DOHH2 (cell line): ENCODE measurements around the gene TBC1D24.

Experiments used
- EZH2phosphoT487 ChIP-seq: fragments of 200-600 bp; sonication (generic); IDR thresholded peaks from 2 replicates; pipeline ENCODE4 v1.6.1; 2017; ENCODE audit warnings: borderline replicate concordance, mild to moderate bottlenecking, antibody characterized with exemption, low read length, moderate library complexity, mixed read lengths
- TF ChIP-seq, protein P1 (sequence below): fragments of 200-600 bp; sonication (generic); IDR thresholded peaks from one replicate; pipeline ENCODE4 v1.5.1; 2014; ENCODE audit warnings: antibody characterized with exemption, mild to moderate bottlenecking, low read depth, low read length; ENCODE audit not compliant: poor library complexity, severe bottlenecking

DNA sequence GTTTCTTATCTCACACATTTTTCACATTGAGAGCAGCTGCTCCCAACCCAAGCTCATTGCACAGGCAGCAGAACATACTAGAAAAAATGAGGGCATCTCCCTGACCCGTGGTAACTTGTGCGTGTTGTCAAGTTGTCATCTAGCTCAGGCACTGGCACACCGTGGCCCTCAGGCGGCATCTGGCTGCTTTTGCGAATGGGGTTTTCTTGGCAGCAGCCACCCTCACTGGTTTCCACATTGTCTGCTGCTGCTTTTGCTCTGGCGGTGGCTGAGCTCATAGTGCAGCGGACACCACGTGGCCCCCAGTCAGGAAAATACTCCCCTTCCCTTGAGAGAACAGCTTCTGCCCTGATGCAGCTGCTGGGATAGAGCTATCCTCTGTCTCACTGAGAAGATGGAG lies 24.4 kb upstream of the TBC1D24 start:
- TF ChIP-seq, protein P1, sequence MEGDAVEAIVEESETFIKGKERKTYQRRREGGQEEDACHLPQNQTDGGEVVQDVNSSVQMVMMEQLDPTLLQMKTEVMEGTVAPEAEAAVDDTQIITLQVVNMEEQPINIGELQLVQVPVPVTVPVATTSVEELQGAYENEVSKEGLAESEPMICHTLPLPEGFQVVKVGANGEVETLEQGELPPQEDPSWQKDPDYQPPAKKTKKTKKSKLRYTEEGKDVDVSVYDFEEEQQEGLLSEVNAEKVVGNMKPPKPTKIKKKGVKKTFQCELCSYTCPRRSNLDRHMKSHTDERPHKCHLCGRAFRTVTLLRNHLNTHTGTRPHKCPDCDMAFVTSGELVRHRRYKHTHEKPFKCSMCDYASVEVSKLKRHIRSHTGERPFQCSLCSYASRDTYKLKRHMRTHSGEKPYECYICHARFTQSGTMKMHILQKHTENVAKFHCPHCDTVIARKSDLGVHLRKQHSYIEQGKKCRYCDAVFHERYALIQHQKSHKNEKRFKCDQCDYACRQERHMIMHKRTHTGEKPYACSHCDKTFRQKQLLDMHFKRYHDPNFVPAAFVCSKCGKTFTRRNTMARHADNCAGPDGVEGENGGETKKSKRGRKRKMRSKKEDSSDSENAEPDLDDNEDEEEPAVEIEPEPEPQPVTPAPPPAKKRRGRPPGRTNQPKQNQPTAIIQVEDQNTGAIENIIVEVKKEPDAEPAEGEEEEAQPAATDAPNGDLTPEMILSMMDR: no peak
- TF ChIP-seq EZH2phosphoT487: no peak
